Mucosa of descending colon (tissue), 3 donors: ENCODE results near the gene UGT2B7. TPM values are rescaled to one million over a fixed set of nuclear protein-coding genes. Genes with fewer than 3 reads are reported as not detected.

Experiments
- ATAC-seq: fragments of 200-7000 bp; cut with Tn5 transposase; one replicate; pipeline ENCODE4 v1.9.1; 2020; ENCODE audit warnings: mild to moderate bottlenecking, moderate library complexity
- DNase-seq, 3 donors: peaks; one replicate each; pipeline ENCODE4 v3.0.0-alpha.2; 2020
- H3K36me3 ChIP-seq: fragments of 200-600 bp; one replicate; pipeline ENCODE4 v1.8.0; 2021; ENCODE audit warnings: low read depth, mild to moderate bottlenecking
- H3K4me1 ChIP-seq: fragments of 200-600 bp; one replicate; pipeline ENCODE4 v1.8.0; 2021; ENCODE audit warnings: low read depth, mild to moderate bottlenecking
- H3K4me3 ChIP-seq: fragments of 200-600 bp; one replicate; pipeline ENCODE4 v1.8.0; 2021; ENCODE audit warnings: mild to moderate bottlenecking
- H3K9me3 ChIP-seq: fragments of 200-600 bp; one replicate; pipeline ENCODE4 v1.8.0; 2021; ENCODE audit warnings: mild to moderate bottlenecking
- CTCF ChIP-seq: fragments of 200-600 bp; IDR thresholded peaks from one replicate; pipeline ENCODE4 v1.8.0; 2022; ENCODE audit warnings: antibody characterized with exemption, mild to moderate bottlenecking
- intact Hi-C, 2 donors: fragments of 100-400 bp; cut with DNase I in 1 of 2; cut with micrococcal nuclease in 1 of 2; formaldehyde crosslinking; loops; one replicate each; pipeline versions ENCODE4 v1.11.0 to v1.11.1; 2022; cut with DNase I, micrococcal nuclease
- total RNA-seq, 3 donors: library from RNA; stranded (reverse); fragmentation: NEBNext Ultra II Directional in 2 of 3; extraction: Animal tissue kit (Norgen Biotek cat#: 25700) in 2 of 3; gene quantifications; one replicate each; pipeline versions ENCODE4 v1.2.1 to v1.2.4, GENCODE V29; 2021 to 2023
- donor health status: DM: no; HTN: no; CAD: no; lungs with moderate emphysema.
- donor health status: DM: no; HTN: no; CAD: no.
- donor health status: DM: no; HTN: yes; CAD: no.

Gene UGT2B7
- total RNA-seq, 3 donors from 2014 or later: 0.73 to 6.0 (median 5.2) TPM

GRCh38 chr4:69154021-69154420, 57.7 kb downstream of the UGT2B7 start:
- Histone ChIP-seq H3K9me3 (no peaks in the 10 kb centered on the region), H3K4me1 (no peaks in the 10 kb centered on the region), H3K36me3 (no peaks in the 10 kb centered on the region), H3K4me3 (no peak overlapping the region)
- DNase-seq (no peak), ATAC-seq (no peak)
- intact Hi-C loops: no loop called here
- TF ChIP-seq CTCF: no peak

- Histone ChIP-seq H3K4me3 (no peak overlapping the region), H3K9me3 (no peaks in the 10 kb centered on the region), H3K4me1 (no peaks in the 10 kb centered on the region), H3K36me3 (no peaks in the 10 kb centered on the region)
- ATAC-seq (peak; percentile 38), DNase-seq (peak in 1 of 3 donors; percentile 5)
- intact Hi-C loops: no loop called here
- no peak for TF ChIP-seq CTCF
Measured at GRCh38 chr4:69156913-69157312, 60.6 kb downstream of the UGT2B7 start.

Other genes with a start within 250 kb of the UGT2B7 start
- 100 to 1,000 TPM in 1 of 3 donors, 10 to 100 TPM in 2; 37.5 to 119 (median 71.9) TPM for gene UGT2A3, start 144.7 kb upstream of the UGT2B7 start, total RNA-seq
- gene UGT2B11, start 118.3 kb downstream of the UGT2B7 start, total RNA-seq: under 1 TPM in 2 of 3 donors, not detected in 1; 0.13 to 0.26 TPM
- gene UGT2B28, start 184.0 kb downstream of the UGT2B7 start, total RNA-seq: not detected